Stimulated activated CD4-positive, alpha-beta T cell treated with anti-CD3 and anti-CD28 coated beads, Interleukin-15, amount 100 ng/mL, for 24 hours (primary cell): ENCODE data around the gene MYO1D.
"Not testable (repeated sequence)": the region's sequence is repeated elsewhere in the genome, so short reads cannot be mapped to it uniquely, and the experiment has no call there.

ENCODE experiments used
- DNase-seq: peaks from one replicate; pipeline ENCODE4 v3.0.0-alpha.2; 2020

Gene MYO1D

DNA sequence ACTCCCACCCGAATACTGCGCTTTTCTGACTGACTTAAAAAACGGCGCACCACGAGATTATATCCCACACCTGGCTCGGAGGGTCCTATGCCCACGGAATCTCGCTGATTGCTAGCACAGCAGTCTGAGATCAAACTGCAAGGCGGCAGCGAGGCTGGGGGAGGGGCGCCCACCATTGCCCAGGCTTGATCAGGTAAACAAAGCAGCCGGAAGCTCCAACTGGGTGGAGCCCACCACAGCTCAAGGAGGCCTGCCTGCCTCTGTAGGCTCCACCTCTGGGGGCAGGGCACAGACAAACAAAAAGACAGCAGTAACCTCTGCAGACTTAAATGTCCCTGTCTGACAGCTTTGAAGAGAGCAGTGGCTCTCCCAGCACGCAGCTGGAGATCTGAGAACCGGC is 10.5 kb upstream of the MYO1D start:
- DNase-seq, result not testable (repeated sequence)

DNA sequence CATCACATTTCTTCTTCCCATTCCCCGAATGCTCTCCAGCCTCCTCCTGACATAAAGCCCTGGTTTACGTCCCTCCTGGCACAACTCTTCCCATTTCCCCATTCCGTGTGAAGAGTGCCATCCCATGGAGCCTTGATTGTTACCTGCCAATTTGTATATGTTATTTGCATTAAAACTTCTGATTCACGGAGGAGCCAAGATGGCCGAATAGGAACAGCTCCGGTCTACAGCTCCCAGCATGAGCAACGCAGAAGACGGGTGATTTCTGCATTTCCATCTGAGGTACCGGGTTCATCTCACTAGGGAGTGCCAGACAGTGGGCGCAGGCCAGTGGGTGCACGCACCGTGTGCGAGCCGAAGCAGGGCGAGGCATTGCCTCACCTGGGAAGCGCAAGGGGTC is 10.0 kb upstream of the MYO1D start:
- DNase-seq, result not testable (repeated sequence)

DNA sequence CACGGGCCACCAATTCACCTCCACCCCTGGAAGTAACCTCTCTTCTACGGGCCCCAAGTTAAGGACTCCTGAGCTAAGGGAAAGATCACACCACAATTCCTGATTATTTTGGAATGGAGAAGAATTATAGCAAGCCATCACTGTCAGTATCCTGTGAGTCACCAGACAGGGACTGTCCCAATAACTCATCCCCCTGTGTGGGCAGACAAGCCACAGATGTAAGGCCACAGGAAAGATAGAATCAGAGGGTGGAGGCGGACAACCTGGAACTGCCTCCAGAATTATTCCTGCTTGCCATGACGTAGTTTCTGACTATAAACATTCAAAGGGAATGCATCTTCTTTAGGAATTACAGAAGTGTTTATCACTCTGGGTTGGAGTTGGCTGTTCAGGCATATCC is 5.8 kb upstream of the MYO1D start:
- DNase-seq, result peak; percentile 55

DNA sequence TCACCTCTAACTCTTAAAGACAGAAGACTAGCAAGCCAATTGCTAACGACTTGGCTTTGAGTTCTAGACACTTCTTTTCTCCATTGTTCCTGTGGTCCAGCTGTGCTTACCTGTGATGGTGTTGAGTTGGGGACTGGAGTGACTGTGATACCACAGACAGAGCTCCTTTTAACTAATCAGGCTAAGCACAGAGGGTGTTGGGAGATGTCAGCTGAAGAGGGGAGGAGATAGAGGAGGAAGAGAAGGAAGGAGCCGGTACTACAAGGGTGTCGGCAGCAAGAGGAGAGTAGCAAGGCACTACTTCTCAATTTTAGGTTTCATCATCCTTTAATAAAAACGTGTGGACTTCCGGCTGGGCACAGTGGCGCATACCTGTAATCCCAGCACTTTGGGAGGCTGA is 5.1 kb upstream of the MYO1D start:
- DNase-seq, result no peak

DNA sequence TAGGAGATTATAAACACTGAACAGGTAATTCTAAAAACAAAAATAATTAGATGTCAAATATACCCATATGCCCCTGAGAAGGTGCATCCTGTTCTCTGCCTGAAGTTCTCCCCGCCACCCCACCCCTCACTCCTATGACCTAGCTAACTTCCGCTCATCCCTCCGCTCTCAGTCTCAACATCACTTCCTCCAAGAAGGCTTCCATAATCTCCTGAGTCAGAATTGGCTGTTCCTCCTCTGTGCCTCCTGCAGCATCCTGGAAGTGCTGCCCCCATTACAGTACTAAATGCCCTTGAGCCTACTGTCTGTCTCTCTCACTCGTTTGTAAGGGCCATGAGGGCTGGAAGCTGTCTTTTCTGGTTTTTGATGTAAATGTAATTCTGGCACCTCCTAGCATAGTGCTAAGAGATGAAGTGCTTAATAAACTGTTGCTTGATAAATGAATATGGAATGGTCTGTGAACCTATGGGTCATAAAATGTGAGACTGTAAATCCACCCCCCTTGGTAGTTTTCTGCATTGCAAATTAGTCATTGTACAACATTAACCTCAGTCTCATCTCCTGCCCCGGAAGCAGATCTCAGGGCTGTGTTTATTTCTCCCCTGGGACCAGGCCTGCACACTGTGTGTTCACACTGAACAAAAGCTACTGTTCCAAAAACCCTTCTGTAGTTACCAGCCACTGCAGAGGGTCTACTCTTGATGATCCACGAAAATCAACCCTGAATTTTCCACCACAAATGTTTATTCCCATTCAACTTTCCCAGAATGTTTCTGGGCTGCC is 3.9 kb upstream of the MYO1D start:
- no peak for DNase-seq

DNA sequence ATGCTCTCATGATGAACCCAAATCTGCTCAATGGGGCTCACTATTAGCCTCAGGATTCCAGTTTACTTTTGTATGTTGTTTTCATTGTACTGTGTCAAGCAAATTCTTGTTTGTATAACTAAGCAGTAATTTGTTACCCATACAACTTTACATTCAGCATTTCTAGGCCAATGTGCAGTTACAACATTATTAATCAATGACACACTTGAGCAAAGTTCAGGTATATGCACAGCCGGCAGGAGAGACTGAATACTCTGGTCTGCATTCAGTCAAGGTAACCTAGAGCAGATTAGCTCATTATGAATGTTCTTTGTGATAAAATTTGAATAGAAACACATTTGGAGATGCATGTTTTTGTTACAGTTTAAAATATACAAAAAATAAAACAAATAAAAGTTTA is 2.2 kb upstream of the MYO1D start:
- DNase-seq, result no peak

DNA sequence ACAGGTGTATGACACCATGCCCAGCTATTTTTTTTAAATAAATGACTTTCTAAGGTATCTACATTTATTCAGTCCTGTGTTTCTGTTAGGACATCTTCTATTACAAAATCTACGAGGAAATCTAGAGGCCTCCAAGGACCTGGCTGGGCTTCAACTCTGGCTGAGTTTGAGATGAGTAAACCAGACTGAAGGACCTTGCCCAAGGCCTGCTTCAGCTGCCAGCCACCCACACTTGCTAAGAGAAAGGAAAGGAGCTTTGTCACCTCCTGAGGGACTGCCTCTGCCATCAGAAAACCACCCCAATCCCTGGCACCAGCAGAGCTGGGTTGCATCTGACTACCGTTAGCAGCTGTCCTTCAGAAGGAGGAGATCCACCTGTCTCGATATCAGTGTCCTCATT is 1.3 kb upstream of the MYO1D start:
- no peak for DNase-seq

DNA sequence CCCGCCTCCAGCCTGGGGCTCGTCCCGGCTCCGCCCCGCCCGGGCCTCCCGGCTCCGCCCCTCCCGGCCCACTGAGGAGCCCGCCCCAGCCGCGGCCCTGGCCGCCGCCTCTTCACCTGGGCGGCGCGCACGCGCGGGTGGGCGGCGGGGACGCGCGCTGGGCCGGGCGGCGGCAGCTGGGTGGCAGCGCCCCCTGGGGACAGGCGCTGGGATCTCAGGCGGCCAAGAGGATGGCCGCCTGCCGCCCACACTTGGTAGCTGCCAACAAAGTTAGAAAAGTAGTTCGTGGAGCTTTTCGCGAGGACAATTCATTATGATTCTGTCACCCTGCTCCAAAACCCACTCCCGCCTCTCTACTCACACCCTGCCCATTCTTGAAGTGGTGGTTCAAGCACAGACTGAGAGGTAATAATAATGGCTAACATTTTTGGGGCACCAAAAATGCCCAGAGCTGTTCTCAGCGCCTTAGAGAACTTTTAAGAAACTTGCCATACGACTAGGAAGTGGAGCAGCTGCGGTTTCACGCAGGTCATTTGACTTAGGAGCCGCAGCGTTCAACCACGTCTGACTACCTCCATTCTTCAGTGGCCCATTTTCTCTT is 340 bp upstream of the MYO1D start:
- peak; percentile 93 for DNase-seq

DNA sequence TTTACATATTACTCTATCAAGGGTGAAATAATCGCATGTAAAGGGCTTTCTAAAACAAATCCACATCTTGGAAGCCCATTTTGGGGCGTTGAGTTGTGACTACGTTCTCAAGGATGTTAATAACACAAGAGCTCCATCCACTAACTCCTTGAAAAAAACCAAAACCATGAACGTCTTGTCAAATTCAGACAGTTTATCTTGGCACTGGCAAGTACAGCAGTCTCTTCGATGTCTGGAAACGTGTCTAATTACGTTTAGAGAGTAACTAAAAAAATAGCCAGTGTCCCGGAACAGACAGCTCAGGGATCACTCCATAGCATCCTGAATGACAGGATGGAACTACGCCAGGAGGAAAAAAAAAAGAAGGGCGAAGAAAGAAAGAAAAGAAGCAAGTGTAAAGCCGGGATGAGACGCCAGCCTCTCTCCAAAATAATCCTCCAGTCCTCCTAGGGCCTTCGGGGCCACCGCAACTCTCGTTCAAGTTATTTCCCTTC is 954 bp downstream of the MYO1D start:
- no peak for DNase-seq

DNA sequence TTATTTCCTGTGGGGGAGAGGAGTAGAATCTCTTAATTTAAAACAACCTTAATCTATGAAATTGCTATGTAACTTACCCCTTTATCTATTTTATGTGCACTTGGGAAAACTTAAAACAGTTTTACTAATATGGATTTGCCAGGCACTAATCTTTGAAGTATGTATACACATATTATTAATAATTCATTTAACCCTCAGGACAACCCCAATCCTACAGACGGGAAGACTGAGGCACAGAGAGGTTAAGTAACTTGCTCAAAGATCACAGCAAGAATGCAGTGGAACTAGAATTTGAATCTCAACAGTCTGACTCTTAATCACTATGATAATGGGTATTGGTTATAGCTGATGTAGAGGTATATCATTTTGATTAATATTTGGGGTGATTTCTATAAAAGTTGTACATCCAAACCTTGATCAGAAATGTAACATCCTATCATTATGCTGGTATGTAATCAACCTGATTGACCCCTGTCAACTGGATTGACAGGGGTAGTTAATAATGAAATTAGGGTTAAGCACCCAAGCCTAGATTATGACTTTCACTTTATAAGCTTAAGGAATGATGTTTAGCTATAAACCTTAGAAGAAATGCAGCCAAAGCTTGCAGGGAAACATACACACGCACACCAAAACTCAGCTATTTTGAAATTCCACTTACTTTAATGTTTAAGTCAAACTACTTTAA is 1.6 kb downstream of the MYO1D start:
- no peak for DNase-seq

DNA sequence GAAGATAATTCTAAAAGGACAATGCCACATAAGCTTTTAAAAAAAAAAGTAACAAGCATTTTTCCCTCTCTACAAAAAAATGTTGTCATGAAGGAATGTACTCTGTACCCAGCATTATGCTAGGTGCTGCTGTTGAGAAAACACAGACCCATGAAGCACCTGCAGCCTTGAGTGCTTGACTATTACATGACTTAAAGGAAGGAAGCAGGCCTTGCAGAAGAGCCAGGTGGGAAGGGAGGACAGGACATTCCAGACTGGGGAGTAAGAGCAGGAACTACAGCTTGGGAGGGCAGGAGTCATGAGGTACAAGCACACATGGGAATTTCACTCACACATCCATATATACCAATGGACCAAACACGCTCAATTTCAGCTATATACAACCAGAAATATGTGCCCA is 3.8 kb downstream of the MYO1D start:
- DNase-seq, result no peak

DNA sequence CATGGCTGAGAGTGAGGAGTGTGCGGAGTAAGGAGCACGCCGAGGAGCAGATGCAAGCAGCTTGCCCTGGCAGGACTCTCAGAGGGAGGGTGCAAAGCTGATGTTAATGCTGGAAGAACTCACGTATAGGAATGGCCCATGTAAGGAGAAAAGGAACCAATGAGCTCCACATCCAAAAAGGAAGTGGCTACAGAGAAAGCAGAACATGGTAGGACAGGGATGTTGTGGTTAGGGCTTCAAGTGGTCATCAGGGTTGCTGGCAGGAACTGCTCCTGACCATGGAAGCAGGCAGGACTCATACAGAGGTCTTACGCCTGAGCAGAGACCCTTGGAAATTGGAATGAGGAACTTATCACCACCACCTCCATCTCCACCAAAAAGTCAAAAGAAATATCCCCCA is 5.2 kb downstream of the MYO1D start:
- DNase-seq, result no peak

DNA sequence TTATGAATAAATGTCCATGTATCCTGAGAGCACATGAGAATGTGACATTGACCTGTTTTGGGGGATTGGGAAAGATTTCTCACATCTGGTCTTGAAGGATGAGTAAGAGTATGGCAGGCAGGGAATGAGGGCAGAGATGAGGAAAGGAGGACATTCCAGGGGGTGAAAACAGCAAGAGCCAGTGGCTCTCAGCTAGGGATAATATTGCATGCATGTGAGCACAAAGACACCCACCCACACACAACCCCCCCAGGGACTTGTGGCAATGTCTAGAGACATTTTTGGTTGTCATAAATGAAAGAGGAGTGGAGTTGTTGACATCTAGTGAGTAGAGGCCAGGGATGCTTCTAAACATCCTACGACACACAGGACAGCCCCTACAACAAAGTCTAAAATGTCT is 6.0 kb downstream of the MYO1D start:
- no peak for DNase-seq

DNA sequence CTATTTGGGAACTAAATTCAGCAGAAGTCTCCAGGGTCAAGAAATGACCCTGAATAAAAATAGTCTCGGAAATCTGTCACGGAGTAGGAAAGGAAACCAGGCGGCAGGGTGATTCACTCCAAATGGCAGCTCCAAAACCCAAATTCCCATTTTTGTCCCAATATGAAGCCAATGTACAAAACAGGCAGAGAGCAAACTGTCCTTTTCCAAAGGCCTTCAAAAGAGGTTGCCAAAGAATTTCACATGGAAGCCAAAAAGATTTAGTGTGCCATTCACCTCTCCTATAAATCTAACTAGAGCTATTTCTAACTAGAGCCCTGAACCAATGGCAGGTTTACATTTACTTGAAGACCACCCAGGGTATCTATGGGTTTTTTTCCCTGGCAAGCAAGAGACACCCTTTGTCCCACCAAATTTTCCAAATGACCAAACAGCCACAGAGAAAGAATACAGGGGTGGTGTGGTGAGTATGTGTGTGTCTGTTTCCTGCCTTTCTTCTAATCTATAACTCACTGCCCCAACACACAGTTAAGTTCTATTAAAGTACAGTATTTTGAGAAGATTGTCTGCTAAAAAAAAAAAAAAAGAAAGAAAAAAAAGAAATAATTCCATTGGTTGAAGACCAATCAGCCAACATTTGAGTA is 6.8 kb downstream of the MYO1D start:
- DNase-seq, result no peak

DNA sequence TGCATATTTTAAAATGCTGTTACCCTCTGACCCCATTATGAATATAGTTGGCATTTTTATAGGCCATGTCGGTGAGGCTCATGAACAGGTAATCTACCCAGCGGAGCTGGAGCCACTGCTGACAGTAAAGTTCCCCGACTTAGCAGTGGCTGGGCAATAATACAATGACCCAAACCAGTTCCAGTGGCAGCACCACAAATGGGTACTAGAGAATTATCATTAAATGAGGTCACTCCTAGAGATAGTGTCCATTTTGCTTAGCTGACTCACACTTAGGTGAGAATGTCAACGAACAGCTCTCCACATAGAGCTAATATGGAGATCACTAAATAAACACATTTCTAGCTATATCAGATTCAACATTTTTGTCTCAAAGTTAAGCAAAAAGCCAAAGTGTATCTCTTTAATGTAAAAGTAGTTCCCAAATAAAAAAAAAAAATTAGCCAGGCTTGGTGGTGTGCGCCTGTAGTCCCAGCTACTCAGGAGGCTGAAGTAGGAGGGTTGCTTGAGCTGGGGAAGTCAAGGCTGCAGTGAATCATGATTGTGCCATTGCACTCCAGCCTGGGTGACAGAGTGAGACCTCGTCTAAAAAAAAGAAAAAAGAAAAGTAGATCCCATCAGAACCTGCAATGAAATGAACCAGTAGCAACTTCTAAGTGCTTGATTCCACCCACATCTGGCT is 7.4 kb downstream of the MYO1D start:
- no peak for DNase-seq

DNA sequence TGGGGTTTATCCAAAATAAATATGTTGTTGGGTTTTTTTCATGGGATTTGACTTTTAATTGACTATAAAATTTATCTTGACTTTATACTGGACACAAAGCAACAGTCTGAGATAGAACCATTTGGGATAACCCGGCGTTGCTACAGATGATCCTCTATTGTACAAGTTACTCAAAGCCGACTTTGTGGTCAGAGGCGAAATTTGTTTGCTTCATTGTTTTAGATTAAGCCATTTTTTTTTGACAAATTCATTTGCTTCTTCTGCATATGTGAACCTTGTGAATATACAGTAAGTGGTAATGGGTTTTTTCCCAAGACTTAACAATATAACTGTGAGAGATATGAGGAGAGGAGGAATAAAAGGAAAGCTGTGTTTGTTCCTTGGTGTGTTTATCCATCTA is 11.8 kb downstream of the MYO1D start:
- DNase-seq, result no peak

DNA sequence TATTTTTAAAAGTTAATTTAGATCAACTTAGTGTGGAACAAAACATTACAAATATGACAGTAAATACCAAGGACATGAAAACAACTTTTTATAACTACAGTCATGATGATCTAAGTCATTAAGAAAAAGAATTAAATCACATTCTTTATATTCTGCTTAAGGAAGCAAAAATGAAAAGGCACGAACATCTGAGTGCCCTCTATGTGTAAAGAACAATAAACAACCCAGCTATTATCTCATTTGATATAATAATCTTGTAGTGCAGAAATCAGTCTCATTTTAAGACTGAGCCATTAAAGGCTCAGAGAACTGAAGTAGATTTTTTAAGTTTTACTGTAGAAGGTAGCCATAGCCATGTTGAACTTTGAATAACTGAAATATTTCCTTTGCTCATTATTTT is 13.4 kb downstream of the MYO1D start:
- DNase-seq, result no peak

DNA sequence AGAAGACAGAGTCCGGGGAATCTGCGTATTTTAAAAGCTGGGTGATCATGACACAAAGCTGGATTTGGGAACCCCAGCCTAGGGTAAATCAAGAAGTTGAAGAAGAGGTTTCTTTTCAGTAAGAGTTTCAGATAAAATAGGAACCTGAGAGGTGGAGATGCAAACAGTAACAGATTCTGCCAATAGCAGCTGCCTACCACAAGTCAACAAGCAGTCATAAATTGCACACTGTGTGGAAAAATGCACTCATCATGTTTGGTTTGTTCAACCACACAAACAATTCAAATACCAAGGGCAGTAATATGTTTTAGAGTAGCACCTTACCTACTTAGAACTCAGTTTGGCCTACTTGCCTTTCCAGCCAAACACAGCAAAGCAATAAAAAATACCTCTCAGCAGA is 14.0 kb downstream of the MYO1D start:
- DNase-seq, result no peak

DNA sequence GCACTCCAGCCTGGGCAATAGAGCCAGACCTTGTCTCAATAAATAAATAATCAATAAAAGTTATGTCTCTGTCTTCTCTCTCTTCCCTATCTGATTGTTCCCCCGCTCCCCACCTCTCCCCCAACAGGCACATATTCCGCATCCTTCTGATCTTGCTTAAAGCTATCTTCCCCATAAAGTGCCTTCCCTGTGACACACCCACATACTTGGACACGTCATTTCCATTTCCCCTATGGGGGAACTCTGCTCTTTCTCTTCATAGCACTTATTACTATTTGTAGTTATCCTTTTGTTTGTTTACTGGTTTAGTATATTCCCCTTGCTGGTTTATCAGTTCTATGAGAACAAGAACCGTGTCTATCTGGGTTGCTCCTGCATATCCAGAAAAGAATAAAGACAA is 14.9 kb downstream of the MYO1D start:
- no peak for DNase-seq

DNA sequence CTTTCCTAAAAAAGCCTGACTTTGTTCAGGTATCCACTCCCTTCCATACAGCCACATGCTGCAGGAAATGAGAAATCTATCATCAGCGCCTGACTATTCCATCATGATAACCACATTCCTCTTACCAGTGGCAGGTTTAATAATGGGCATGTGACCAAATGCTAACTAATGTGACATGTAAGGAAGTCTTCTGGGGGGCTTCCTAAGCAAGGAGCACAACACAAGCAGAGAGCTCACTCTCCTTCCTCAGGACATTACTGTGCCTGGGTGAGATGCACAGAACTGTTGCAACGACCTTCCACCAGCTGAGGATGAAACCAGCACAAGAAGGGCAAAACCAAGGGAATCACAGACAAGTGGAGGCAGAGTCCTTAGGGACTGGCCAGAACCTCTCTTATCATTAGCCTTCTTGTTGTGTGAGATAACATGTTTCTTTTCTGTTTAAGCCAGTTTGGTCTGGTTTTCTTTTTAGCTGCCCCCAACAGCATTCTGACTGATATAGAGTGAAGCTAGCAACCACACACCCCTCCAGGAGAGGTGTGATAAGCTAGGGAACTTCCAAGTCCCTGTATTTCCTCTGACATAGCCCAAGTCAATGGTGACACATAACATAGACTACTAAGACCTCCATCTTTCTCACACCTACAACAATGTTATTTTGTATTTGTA is 16.9 kb downstream of the MYO1D start:
- no peak for DNase-seq

DNA sequence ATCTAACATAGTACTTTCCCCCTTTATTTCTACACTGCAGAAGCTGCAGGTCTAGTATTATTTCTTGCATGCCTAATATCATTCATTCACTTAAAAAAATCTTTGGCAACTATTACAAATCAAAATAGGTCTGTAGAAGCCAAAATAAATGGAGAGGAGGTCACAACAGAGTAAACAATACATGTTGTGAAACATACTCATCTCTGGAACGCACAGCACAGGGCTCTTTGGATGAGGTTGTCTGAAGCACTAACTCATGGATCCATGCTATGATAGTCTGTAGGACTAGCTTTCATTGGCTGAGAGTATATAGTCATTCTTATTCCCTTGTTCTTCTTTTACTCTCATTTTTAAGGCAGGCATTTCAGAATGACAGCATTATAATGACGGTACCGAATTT is 21.3 kb downstream of the MYO1D start:
- DNase-seq, result no peak

DNA sequence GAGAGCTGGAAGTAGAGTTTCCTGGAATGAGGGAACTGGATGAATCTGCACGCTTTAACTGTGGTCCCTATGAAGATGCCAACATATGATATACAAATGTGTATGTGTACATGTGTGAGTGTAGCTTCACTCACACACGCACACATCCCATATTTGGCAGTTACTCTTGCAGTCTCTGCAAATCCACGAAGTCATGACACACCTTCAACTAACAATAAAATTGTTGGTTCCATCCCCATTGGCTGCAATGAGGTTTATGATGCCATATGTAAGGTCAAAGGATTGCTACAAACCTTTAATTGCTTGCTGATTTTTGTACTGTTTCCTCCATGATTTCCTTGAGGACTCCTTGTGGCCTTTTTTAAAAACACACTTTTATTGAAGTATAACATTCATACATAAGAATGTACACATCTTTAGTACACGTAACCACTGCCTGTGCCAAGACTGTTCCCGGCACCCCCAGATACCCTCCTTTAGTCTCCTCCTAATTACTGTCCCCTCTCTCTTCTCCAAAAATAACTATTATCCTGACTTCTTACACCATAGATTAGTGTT is 22.0 kb downstream of the MYO1D start:
- no peak for DNase-seq
